HCT116 (cell line): Measurements from ENCODE around the gene HERC2. TPM values are rescaled to one million over a fixed set of nuclear protein-coding genes. Genes with fewer than 3 reads are reported as not detected.

Source experiments
- ATAC-seq: fragments of 200-7000 bp; cut with Tn5 transposase; 2 replicates; pipeline ENCODE4 v1.9.1; 2020; ENCODE audit warnings: mild to moderate bottlenecking, moderate library complexity
- BruUV-seq: library from RNA; stranded (reverse); fragments of 400-500 nt; replicated peaks from 2 replicates; lab custom pipeline; 2021; lab: Mats Ljungman, UMichigan
- CTCF ChIA-PET: fragments of 300-600 bp; sonication (Branson Sonifier 250); formaldehyde crosslinking; loops from one replicate; lab custom pipeline; 2021; ENCODE audit warnings: antibody characterized with exemption; lab: Charles Lee
- POLR2A ChIA-PET: fragments of 300-600, 350-600 bp; sonication (Branson Sonifier 250); formaldehyde crosslinking; loops from one replicate; lab custom pipeline; 2021; ENCODE audit warnings: antibody characterized with exemption; lab: Charles Lee
- RAD21 ChIA-PET, 2 experiments: fragments of 300-600 bp; sonication (Branson Sonifier 250); formaldehyde crosslinking; loops; one replicate each; lab custom pipeline; 2023; ENCODE audit warnings: low total read pairs in 2 of 2; ENCODE audit not compliant: uncharacterized antibody in 2 of 2, unreplicated experiment in 2 of 2, low non-redundant PET in 1 of 2; lab: Charles Lee
- DNase-seq: peaks from one replicate; pipeline ENCODE4 v3.0.0-alpha.2; 2010; ENCODE audit warnings: low read depth, low spot score
- H2AFZ ChIP-seq: fragments of 200-600 bp; shearing (Covaris generic), sonication (generic); 2 replicates; pipeline ENCODE4 v1.6.1; 2017; ENCODE audit warnings: low read depth, mixed run types, mixed read lengths, antibody characterized with exemption, low read length; ENCODE audit not compliant: poor library complexity, severe bottlenecking
- H3K27ac ChIP-seq: 2 replicates; pipeline ENCODE4 v1.5.1; 2012; ENCODE audit warnings: low read depth, low read length
- H3K27me3 ChIP-seq: fragments of 200-600 bp; sonication (generic); 2 replicates; pipeline ENCODE4 v1.6.1; 2016; ENCODE audit warnings: mixed run types, low read length, mixed read lengths; ENCODE audit not compliant: insufficient read depth
- H3K36me3 ChIP-seq, 2 experiments: fragments of 200-500 bp in 1 of 2; fragments of 200-600 bp in 1 of 2; sonication (Bioruptor generic) in 1 of 2; sonication (generic) in 1 of 2; 2 replicates each; pipeline versions ENCODE4 v1.5.1 to v1.6.1; 2014 to 2016; ENCODE audit warnings: low read length in 2 of 2, inconsistent platforms in 1 of 2, mixed read lengths in 1 of 2, mixed run types in 1 of 2; ENCODE audit not compliant: insufficient read depth in 2 of 2, control insufficient read depth in 1 of 2
- H3K4me1 ChIP-seq, 2 experiments: fragments of 200-600 bp in 1 of 2; sonication (generic) in 1 of 2; 2 replicates each; pipeline versions ENCODE4 v1.5.1 to v1.6.1; 2012 to 2017; ENCODE audit warnings: low read length in 2 of 2, inconsistent platforms in 1 of 2, mild to moderate bottlenecking in 1 of 2, mixed read lengths in 1 of 2, mixed run types in 1 of 2, moderate library complexity in 1 of 2; ENCODE audit not compliant: insufficient read depth in 2 of 2, control insufficient read depth in 1 of 2
- H3K4me2 ChIP-seq: fragments of 200-600 bp; sonication (generic); 2 replicates; pipeline ENCODE4 v1.6.1; 2017; ENCODE audit warnings: mixed run types, low read length, mixed read lengths
- H3K4me3 ChIP-seq, 2 experiments: fragments of 200-600 bp in 1 of 2; sonication (generic) in 1 of 2; replicated peaks in 1 of 2; 2 replicates each; pipeline ENCODE4 v1.5.1; 2011 to 2016; ENCODE audit warnings: low read length in 2 of 2, control low read depth in 1 of 2, low read depth in 1 of 2, mild to moderate bottlenecking in 1 of 2, mixed read lengths in 1 of 2, mixed run types in 1 of 2
- H3K79me2 ChIP-seq: fragments of 200-600 bp; sonication (generic); 2 replicates; pipeline ENCODE4 v1.6.1; 2017; ENCODE audit warnings: mild to moderate bottlenecking, mixed run types, low read length, moderate library complexity, mixed read lengths; ENCODE audit not compliant: insufficient read depth
- H3K9ac ChIP-seq: fragments of 200-600 bp; sonication (generic); 2 replicates; pipeline ENCODE4 v1.6.1; 2016; ENCODE audit warnings: low read length, mixed read lengths
- H3K9me2 ChIP-seq: fragments of 200-600 bp; sonication (generic), shearing (Covaris generic); 2 replicates; pipeline ENCODE4 v1.6.1; 2017; ENCODE audit warnings: mixed run types, mild to moderate bottlenecking, moderate library complexity; ENCODE audit not compliant: insufficient read depth
- H3K9me3 ChIP-seq, 2 experiments: fragments of 200-500 bp in 1 of 2; fragments of 200-600 bp in 1 of 2; sonication (Bioruptor generic) in 1 of 2; sonication (generic) in 1 of 2; 2 replicates each; pipeline ENCODE4 v1.6.1; 2014 to 2017; ENCODE audit warnings: low read length in 2 of 2, mixed read lengths in 2 of 2, inconsistent platforms in 1 of 2, low read depth in 1 of 2, mild to moderate bottlenecking in 1 of 2, mixed run types in 1 of 2, moderate library complexity in 1 of 2; ENCODE audit not compliant: control insufficient read depth in 1 of 2, insufficient read depth in 1 of 2
- H4K20me1 ChIP-seq: fragments of 200-600 bp; sonication (generic), shearing (Covaris generic); 2 replicates; pipeline ENCODE4 v1.6.1; 2017; ENCODE audit warnings: mixed run types, mild to moderate bottlenecking, moderate library complexity; ENCODE audit not compliant: insufficient read depth
- ATF3 ChIP-seq: IDR thresholded peaks from 2 replicates; pipeline ENCODE4 v1.6.1; 2012
- CBX3 ChIP-seq: IDR thresholded peaks from 2 replicates; pipeline ENCODE4 v1.6.1; 2012; ENCODE audit warnings: low read depth
- ELF1 ChIP-seq: IDR thresholded peaks from 2 replicates; pipeline ENCODE4 v1.6.1; 2012; ENCODE audit warnings: low read depth, borderline replicate concordance
- EZH2 ChIP-seq: fragments of 200-600 bp; sonication (generic); IDR thresholded peaks from 2 replicates; pipeline ENCODE4 v1.6.1; 2017; ENCODE audit warnings: antibody characterized with exemption, mixed run types
- EZH2phosphoT487 ChIP-seq: fragments of 200-600 bp; IDR thresholded peaks from 2 replicates; pipeline ENCODE4 v1.6.1; 2018; ENCODE audit warnings: antibody characterized with exemption, borderline replicate concordance
- FOSL1 ChIP-seq: IDR thresholded peaks from 2 replicates; pipeline ENCODE4 v1.6.1; 2012; ENCODE audit warnings: low read depth
- JUND ChIP-seq: IDR thresholded peaks from 2 replicates; pipeline ENCODE4 v1.6.1; 2012
- MAX ChIP-seq: IDR thresholded peaks from 2 replicates; pipeline ENCODE4 v1.6.1; 2012
- POLR2A ChIP-seq: IDR thresholded peaks from 2 replicates; pipeline ENCODE4 v1.7.0; 2011; ENCODE audit warnings: borderline replicate concordance; ENCODE audit not compliant: insufficient read depth, insufficient read length; ENCODE audit errors: extremely low read depth
- POLR2AphosphoS5 ChIP-seq: IDR thresholded peaks from 2 replicates; pipeline ENCODE4 v1.6.1; 2011; ENCODE audit warnings: mild to moderate bottlenecking, low read depth, low read length, moderate library complexity
- SRF ChIP-seq: IDR thresholded peaks from 2 replicates; pipeline ENCODE4 v1.6.1; 2012; ENCODE audit warnings: low read depth
- YY1 ChIP-seq: IDR thresholded peaks from 2 replicates; pipeline ENCODE4 v1.6.1; 2011; ENCODE audit warnings: low read length, low read depth, moderate library complexity, mild to moderate bottlenecking; ENCODE audit not compliant: insufficient replicate concordance; ENCODE audit errors: extremely low read depth
- ZFX ChIP-seq: fragments of 450-650 bp; IDR thresholded peaks from 2 replicates; pipeline ENCODE4 v1.6.1; 2017
- intact Hi-C: fragments of 100-400 bp; cut with micrococcal nuclease; formaldehyde crosslinking; loops from 2 replicates; pipeline ENCODE4 v1.10.0; 2022
- total RNA-seq: library from RNA; stranded (reverse); gene quantifications from one replicate; pipeline ENCODE4 v1.2.1, GENCODE V29; 2021; ENCODE audit not compliant: unreplicated experiment

The HERC2 gene
- total RNA-seq, 1 experiment from 2014 or later, result 55.5 TPM

- no peaks in the 10 kb centered on the region for H3K4me1 ChIP-seq
- peaks cover 15 to 27% of the 10 kb centered on the region in 2 experiments; a peak in 3 of 4 replicates for H3K36me3 ChIP-seq
- no peak overlapping the region for H3K9ac ChIP-seq
- H3K79me2 ChIP-seq, result no peaks in the 10 kb centered on the region
- no peaks in the 10 kb centered on the region for H3K9me3 ChIP-seq
- intact Hi-C loops, result no loop called here
- ATAC-seq, result no peak
- POLR2A ChIA-PET, result no interaction called here
- no TSS peak for BruUV-seq
- H3K9me2 ChIP-seq, result no peaks in the 10 kb centered on the region
- TF ChIP-seq ATF3, result no peak
- TF ChIP-seq, all 23 proteins: peak for 0
- no peak overlapping the region for H3K4me2 ChIP-seq
- ChIA-PET CTCF (no interaction called here), RAD21 (no interaction called here)
- no peaks in the 10 kb centered on the region for H3K27me3 ChIP-seq
- H3K4me3 ChIP-seq, result no peak overlapping the region
- no peaks in the 10 kb centered on the region for H4K20me1 ChIP-seq
- H2AFZ ChIP-seq, result no peak overlapping the region
- H3K27ac ChIP-seq, result no peak overlapping the region
- no peak for DNase-seq
Observed at GRCh38 chr15:28190391-28191174, 131.4 kb downstream of the HERC2 start.

- no TSS peak for BruUV-seq
- H3K9ac ChIP-seq, result no peak overlapping the region
- DNase-seq, result no peak
- peaks cover 16 to 24% of the 10 kb centered on the region in 2 experiments for H3K36me3 ChIP-seq
- H3K27me3 ChIP-seq, result no peaks in the 10 kb centered on the region
- RAD21 ChIA-PET, result no interaction called here
- H3K9me3 ChIP-seq, result no peaks in the 10 kb centered on the region
- POLR2A ChIA-PET, result no interaction called here
- ATAC-seq, result no peak
- H3K4me1 ChIP-seq, result no peaks in the 10 kb centered on the region
- intact Hi-C loops, result no loop called here
- H3K27ac ChIP-seq, result no peak overlapping the region
- H2AFZ ChIP-seq, result no peak overlapping the region
- TF ChIP-seq EZH2 (no peak), POLR2A (no peak), POLR2AphosphoS5 (no peak), ATF3 (no peak), FOSL1 (no peak), ZFX (no peak), EZH2phosphoT487 (no peak), ELF1 (no peak), YY1 (no peak), SRF (no peak), CBX3 (no peak), MAX (no peak), JUND (no peak)
- no peaks in the 10 kb centered on the region for H3K79me2 ChIP-seq
- H3K4me3 ChIP-seq, result no peak overlapping the region
- H4K20me1 ChIP-seq, result no peaks in the 10 kb centered on the region
- CTCF ChIA-PET, result no interaction called here
- no peak overlapping the region for H3K4me2 ChIP-seq
- H3K9me2 ChIP-seq, result no peaks in the 10 kb centered on the region
Observed at GRCh38 chr15:28185148-28185895, 136.7 kb downstream of the HERC2 start.
